Middle frontal gyrus (tissue), 1 donor: ENCODE data around the gene PPTC7.
"Not testable (repeated sequence)": the region's sequence is repeated elsewhere in the genome, so short reads cannot be mapped to it uniquely, and the experiment has no call there.

ENCODE experiments used
- DNase-seq: peaks from one replicate; pipeline ENCODE4 v3.0.0-alpha.2; 2015; ENCODE audit warnings: low spot score; ENCODE audit errors: extremely low spot score

The PPTC7 gene

GRCh38 chr12:110587102-110587501 lies 4.0 kb upstream of the PPTC7 start:
- not testable (repeated sequence) for DNase-seq

GRCh38 chr12:110585231-110585799 lies 2.2 kb upstream of the PPTC7 start:
- DNase-seq: no peak

GRCh38 chr12:110582276-110583136 lies 612 bp downstream of the PPTC7 start:
- no peak for DNase-seq

GRCh38 chr12:110581931-110582275 lies 1.2 kb downstream of the PPTC7 start:
- no peak for DNase-seq

GRCh38 chr12:110579535-110580253 lies 3.4 kb downstream of the PPTC7 start:
- DNase-seq: no peak

- DNase-seq: no peak
Measured at GRCh38 chr12:110578694-110579534, 4.2 kb downstream of the PPTC7 start.

- DNase-seq: no peak
Measured at GRCh38 chr12:110577864-110578693, 5.0 kb downstream of the PPTC7 start.

- DNase-seq: no peak
Measured at GRCh38 chr12:110576504-110576903, 6.6 kb downstream of the PPTC7 start.

- DNase-seq: no peak
Measured at GRCh38 chr12:110575326-110575725, 7.8 kb downstream of the PPTC7 start.

- DNase-seq: not testable (repeated sequence)
Measured at GRCh38 chr12:110574717-110575230, 8.3 kb downstream of the PPTC7 start.

GRCh38 chr12:110574044-110574443 lies 9.1 kb downstream of the PPTC7 start:
- DNase-seq: no peak

GRCh38 chr12:110570798-110571197 lies 12.3 kb downstream of the PPTC7 start:
- not testable (repeated sequence) for DNase-seq

- DNase-seq: not testable (repeated sequence)
Measured at GRCh38 chr12:110569838-110570237, 13.3 kb downstream of the PPTC7 start.

- no peak for DNase-seq
Measured at GRCh38 chr12:110568752-110569151, 14.4 kb downstream of the PPTC7 start.

GRCh38 chr12:110566993-110567392 lies 16.1 kb downstream of the PPTC7 start:
- DNase-seq: no peak

- no peak for DNase-seq
Measured at GRCh38 chr12:110565894-110566871, 16.9 kb downstream of the PPTC7 start.

GRCh38 chr12:110564471-110564991 lies 18.6 kb downstream of the PPTC7 start:
- no peak for DNase-seq

GRCh38 chr12:110563702-110564470 lies 19.2 kb downstream of the PPTC7 start:
- DNase-seq: no peak
